Transverse colon (tissue), 4 donors: Measurements from ENCODE around the gene THRA. TPM values are rescaled to one million over a fixed set of nuclear protein-coding genes. Genes with fewer than 3 reads are reported as not detected.
A peak's percentile ranks its signal among the peaks of the same experiment; 100 is the strongest.

ENCODE experiments used
- DNase-seq: peaks from one replicate; pipeline ENCODE4 v3.0.0-alpha.2; 2019
- H3K27ac ChIP-seq, 4 donors: fragments of 200-600 bp; sonication (generic); 2 replicates each; pipeline ENCODE4 v1.5.1; 2016 to 2018; ENCODE audit warnings: inconsistent platforms in 4 of 4
- H3K27me3 ChIP-seq: fragments of 200-600 bp; sonication (generic); 2 replicates; pipeline ENCODE4 v1.5.1; 2017; ENCODE audit warnings: inconsistent platforms
- H3K36me3 ChIP-seq, 4 donors: fragments of 200-600 bp; sonication (generic); 2 replicates each; pipeline ENCODE4 v1.5.1; 2017 to 2019; ENCODE audit warnings: inconsistent platforms in 4 of 4
- H3K4me1 ChIP-seq, 4 donors: fragments of 200-600 bp; sonication (generic); 2 replicates each; pipeline ENCODE4 v1.5.1; 2017 to 2020; ENCODE audit warnings: inconsistent platforms in 4 of 4
- H3K4me3 ChIP-seq, 4 donors: fragments of 200-600 bp; sonication (generic); 1 replicate in 1 of 4; 2 replicates in 3 of 4; pipeline versions ENCODE4 v1.5.1 to v1.6.1; 2017 to 2019; ENCODE audit warnings: inconsistent platforms in 4 of 4
- H3K9me3 ChIP-seq, 2 donors: fragments of 200-600 bp; sonication (generic); 2 replicates each; pipeline ENCODE4 v1.5.1; 2017 to 2019; ENCODE audit warnings: inconsistent platforms in 2 of 2
- EP300 ChIP-seq: sonication (generic); formaldehyde crosslinking; IDR thresholded peaks from one replicate; pipeline ENCODE4 v1.6.1; 2017; ENCODE audit warnings: antibody characterized with exemption, low read depth
- POLR2A ChIP-seq: fragments of 450-650 bp; IDR thresholded peaks from one replicate; pipeline ENCODE4 v1.6.1; 2016; ENCODE audit warnings: antibody characterized with exemption, mild to moderate bottlenecking, moderate library complexity
- POLR2AphosphoS5 ChIP-seq, 3 donors: sonication (generic); formaldehyde crosslinking; IDR thresholded peaks; one replicate each; pipeline ENCODE4 v1.6.1; 2016; ENCODE audit warnings: antibody characterized with exemption in 3 of 3
- WGBS, 2 donors: methylation state at CpG; one replicate each; pipeline ENCODE4 v1.1.5; 2018; ENCODE audit warnings: low coverage in 1 of 2; 5-methylcytosine and 5-hydroxymethylcytosine counted together
- in situ Hi-C, 4 donors: fragments of 200-750 bp; cut with MboI; loops; one replicate each; pipeline versions ENCODE4 v1.15.0 to v1.15.1; 2017; ENCODE audit warnings: low sequenced_read_pairs in 3 of 4, low pct_ligation_motif_present in 1 of 4, low pct_unique_long_range_greater_than_20kb in 1 of 4
- intact Hi-C: fragments of 100-400 bp; cut with DNase I; formaldehyde crosslinking; loops from one replicate; pipeline ENCODE4 v1.15.1; 2023; ENCODE audit warnings: low total_unique reads
- total RNA-seq, 4 donors: library from RNA; depleted of rRNA; stranded (reverse); fragments of >200 nt; gene quantifications; one replicate each; pipeline ENCODE4 v1.1.0, GENCODE V29; 2016
- TF ChIP-seq, protein P1 (sequence below), 5 experiments: fragments of 200-600 bp in 3 of 5; fragments of 450-650 bp in 2 of 5; sonication (generic) in 3 of 5; IDR thresholded peaks; 1 replicate in 2 of 5; 2 replicates in 3 of 5; pipeline ENCODE4 v1.5.1; 2016 to 2017; ENCODE audit warnings: antibody characterized with exemption in 5 of 5, inconsistent platforms in 3 of 5, mild to moderate bottlenecking in 2 of 5, moderate library complexity in 1 of 5

Gene THRA
- total RNA-seq, 4 donors from 2014 or later: 32.6 to 82.6 (median 58.6) TPM

DNA sequence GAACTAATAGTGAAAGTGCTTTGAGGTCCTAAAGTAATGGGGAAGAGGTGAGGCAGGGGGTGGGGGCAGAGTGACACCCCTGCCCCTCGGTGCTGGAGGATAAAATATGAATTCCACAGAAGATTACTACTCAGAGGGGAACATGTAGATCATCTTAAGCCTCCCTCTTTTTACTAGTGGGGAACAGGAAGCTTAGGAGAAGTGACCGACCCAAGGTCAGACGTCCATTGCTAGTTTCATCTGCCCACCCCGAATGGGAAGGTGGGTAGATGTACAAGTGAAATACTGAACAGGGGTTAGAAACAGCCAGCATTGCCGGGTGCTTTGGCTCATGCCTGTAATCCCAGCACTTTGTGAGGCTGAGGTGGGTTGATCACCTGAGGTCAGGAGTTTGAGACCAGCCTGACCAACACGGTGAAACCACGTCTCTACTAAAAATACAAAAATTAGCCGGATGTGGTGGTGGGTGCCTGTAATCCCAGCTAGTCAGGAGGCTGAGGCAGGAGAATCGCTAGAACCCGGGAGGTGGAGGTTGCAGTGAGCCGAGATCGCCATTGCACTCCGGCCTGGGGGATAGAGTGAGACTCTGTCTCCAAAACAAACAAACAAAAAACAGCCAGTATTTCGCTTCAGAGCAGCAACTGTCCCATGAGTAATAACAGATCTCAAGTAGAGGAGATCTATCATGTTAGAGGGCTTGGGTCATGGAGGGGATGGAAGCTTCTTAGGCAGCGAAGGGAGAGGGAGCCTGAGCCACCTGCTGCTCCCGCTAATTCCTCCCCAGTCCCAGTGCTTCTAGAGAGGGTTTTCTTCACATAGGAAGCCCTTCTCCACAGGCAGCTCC, 38.8 kb downstream of the THRA start:
- intact Hi-C loops (no loop called here), in situ Hi-C loops (no loop called here)
- Histone ChIP-seq H3K4me1 (peaks cover 71 to 89% (median 80%) of the 10 kb centered on the region in 4 donors), H3K4me3 (peak overlapping the region in 1 of 4 donors; percentile 68), H3K9me3 (no peaks in the 10 kb centered on the region), H3K27me3 (no peaks in the 10 kb centered on the region), H3K36me3 (no peaks in the 10 kb centered on the region), H3K27ac (peak overlapping the region; percentile 93 to 99 (median 96))
- 70 to 74% methylated on average over 13 to 16 of the region's 16 CpGs for WGBS, 2 donors
- no peak for TF ChIP-seq EP300
- TF ChIP-seq, protein P1, sequence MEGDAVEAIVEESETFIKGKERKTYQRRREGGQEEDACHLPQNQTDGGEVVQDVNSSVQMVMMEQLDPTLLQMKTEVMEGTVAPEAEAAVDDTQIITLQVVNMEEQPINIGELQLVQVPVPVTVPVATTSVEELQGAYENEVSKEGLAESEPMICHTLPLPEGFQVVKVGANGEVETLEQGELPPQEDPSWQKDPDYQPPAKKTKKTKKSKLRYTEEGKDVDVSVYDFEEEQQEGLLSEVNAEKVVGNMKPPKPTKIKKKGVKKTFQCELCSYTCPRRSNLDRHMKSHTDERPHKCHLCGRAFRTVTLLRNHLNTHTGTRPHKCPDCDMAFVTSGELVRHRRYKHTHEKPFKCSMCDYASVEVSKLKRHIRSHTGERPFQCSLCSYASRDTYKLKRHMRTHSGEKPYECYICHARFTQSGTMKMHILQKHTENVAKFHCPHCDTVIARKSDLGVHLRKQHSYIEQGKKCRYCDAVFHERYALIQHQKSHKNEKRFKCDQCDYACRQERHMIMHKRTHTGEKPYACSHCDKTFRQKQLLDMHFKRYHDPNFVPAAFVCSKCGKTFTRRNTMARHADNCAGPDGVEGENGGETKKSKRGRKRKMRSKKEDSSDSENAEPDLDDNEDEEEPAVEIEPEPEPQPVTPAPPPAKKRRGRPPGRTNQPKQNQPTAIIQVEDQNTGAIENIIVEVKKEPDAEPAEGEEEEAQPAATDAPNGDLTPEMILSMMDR (IDR thresholded peaks at IDR 0.05): no peak
- no peak for TF ChIP-seq POLR2AphosphoS5 (IDR thresholded peaks at IDR 0.05)
- TF ChIP-seq POLR2A: no peak
- no peak for DNase-seq

DNA sequence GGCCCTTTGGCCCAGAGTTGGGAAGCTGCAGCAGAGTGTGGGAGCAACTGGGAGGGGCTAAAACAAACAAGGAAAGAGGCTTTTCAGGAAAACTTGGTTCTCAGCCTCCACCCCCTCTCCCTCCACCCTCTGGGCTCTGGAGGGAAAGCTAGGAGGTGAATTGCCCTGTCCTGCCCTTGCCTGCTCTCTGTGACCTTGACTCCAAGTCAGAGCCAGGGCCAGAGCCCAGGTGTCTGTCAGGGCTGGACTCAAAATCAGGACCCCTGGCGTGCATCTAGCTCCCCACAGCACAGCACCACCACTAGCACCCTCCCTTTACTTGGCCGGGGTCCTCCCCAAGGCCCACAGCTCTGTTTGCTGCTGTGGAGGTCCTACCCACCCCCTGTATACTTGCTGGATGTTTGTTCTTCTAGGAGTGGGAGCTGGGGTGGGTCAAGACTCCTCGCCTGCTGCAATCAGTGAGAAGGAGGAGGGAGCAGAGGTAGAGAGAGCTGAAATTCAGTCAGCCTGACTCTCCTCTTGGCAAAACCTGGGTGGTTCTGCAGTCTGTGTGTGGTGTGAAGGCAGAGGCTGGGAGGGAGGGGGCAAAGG, 40.4 kb downstream of the THRA start:
- WGBS, 2 donors: 30 to 43% methylated on average over 2 to 3 of the region's 3 CpGs
- Histone ChIP-seq H3K27ac (peak overlapping the region; percentile 93 to 99 (median 96)), H3K4me3 (no peak overlapping the region), H3K36me3 (no peaks in the 10 kb centered on the region), H3K4me1 (peaks cover 70 to 89% (median 80%) of the 10 kb centered on the region in 4 donors), H3K27me3 (no peaks in the 10 kb centered on the region), H3K9me3 (no peaks in the 10 kb centered on the region)
- TF ChIP-seq, protein P1 (IDR thresholded peaks at IDR 0.05): no peak
- TF ChIP-seq POLR2AphosphoS5 (IDR thresholded peaks at IDR 0.05): no peak
- no peak for TF ChIP-seq POLR2A
- no peak for TF ChIP-seq EP300
- intact Hi-C loops (no loop called here), in situ Hi-C loops (no loop called here)
- no peak for DNase-seq

DNA sequence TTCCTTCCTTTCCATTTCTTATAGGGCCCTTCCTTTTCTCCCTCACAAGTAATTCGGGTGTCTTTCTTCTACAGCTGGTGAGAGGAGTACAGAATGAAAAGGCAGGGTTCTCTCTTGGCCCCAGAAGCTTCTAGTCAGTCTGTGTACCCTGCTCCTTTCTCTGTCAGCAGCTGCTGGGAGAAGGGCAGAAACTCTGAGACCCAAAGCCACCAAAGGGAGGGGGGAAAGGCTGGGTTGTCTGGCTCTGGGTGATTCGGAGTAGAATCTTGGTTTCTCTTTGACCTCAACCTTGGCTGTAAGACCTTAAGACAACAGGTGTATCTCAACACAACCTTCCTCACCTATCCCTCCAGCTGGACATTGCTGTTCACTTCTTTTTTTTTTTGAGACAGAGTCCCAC, 40.9 kb downstream of the THRA start:
- 0 to 25% methylated on average over 1 to 2 of the region's 2 CpGs for WGBS, 2 donors
- H3K27ac ChIP-seq: peak overlapping the region; percentile 93 to 99 (median 96)
- peaks cover 69 to 89% (median 80%) of the 10 kb centered on the region in 4 donors for H3K4me1 ChIP-seq
- H3K9me3 ChIP-seq: no peaks in the 10 kb centered on the region
- DNase-seq: no peak
- intact Hi-C loops (no loop called here), in situ Hi-C loops (no loop called here)
- H3K36me3 ChIP-seq: no peaks in the 10 kb centered on the region
- TF ChIP-seq POLR2AphosphoS5 (IDR thresholded peaks at IDR 0.05): no peak
- TF ChIP-seq, protein P1 (IDR thresholded peaks at IDR 0.05): no peak
- no peak overlapping the region for H3K4me3 ChIP-seq
- H3K27me3 ChIP-seq: no peaks in the 10 kb centered on the region

DNA sequence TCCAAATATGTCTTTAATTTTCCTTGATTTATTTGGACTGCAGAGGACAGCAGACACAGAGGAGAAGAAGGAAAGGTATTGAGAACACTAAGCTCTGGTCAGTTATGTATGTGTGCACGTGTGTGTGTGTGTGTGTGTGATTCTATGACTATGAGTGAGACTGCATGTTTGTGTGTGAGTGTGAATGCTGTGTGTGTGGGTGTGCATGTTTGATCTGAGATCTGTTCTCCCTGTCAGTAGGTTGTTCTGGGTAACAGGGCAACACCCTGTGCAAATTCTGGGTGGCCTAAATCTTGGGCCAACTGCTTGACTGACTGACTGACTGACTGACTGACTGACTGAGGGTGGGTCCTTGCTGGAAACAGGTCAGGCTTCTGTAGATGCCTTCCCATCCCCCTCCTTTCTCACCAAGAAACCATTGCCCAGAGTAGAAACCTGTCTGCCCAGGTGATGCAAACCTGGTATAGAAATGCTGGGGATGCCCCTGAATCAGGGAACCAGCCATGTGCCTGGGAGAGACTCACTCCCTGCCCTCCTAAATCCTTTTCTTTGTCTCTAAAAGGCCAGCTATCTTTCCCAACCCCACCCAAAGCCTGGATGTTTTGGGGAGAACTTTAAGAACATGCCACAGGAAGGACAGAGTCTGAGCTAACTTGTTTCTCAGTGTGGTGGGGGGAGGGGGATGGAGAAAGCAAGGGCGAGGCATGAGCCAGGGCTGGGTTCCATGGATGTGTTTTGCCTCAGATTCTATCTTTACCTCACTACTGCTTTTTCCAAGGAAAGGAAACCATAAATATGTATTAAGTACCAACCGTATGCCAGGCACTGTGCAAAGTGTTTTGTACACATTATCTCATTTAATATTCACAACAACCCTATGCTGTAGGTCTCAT, 42.1 kb downstream of the THRA start:
- intact Hi-C loops (loop anchor here (5.0 kb wide), 1 partner anchor 33 kb away; no protein-coding TSS in a partner anchor), in situ Hi-C loops (no loop called here)
- no peak overlapping the region for H3K4me3 ChIP-seq
- peak overlapping the region; percentile 93 to 99 (median 96) for H3K27ac ChIP-seq
- peaks cover 79 to 94% (median 90%) of the 10 kb centered on the region in 4 donors for H3K4me1 ChIP-seq
- H3K36me3 ChIP-seq: no peaks in the 10 kb centered on the region
- no peaks in the 10 kb centered on the region for H3K9me3 ChIP-seq
- WGBS, 2 donors: 43% methylated on average over 3 of the region's 3 CpGs; no CpG with 5 or more reads in 1 of the 2 donors
- H3K27me3 ChIP-seq: no peaks in the 10 kb centered on the region
- no peak for TF ChIP-seq POLR2AphosphoS5 (IDR thresholded peaks at IDR 0.05)
- no peak for TF ChIP-seq EP300
- TF ChIP-seq POLR2A: no peak
- TF ChIP-seq, protein P1 (IDR thresholded peaks at IDR 0.05): no peak
- DNase-seq: no peak
